ENCODE results near the gene C9orf153. TPM values are rescaled to one million over a fixed set of nuclear protein-coding genes. Genes with fewer than 3 reads are reported as not detected.

The C9orf153 gene
- 1.2 TPM for total RNA-seq

GRCh38 chr9:86259557-86259956 lies at the start of gene C9orf153:
TSS of gene C9orf153 (minus strand) at chr9:86259657. CDS start at chr9:86229603, 30,054 bp downstream.

GRCh38 chr9:86282077-86282978 lies 22.9 kb upstream of the C9orf153 start, which contains the start of gene ISCA1:
TSS of gene ISCA1 (minus strand) at chr9:86282538. CDS start at chr9:86282458, 80 bp downstream.

Other genes with a start within 250 kb of the C9orf153 start
- gene GOLM1, start 160.1 kb downstream of the C9orf153 start, total RNA-seq = 97.9 TPM
- gene ISCA1, start 22.9 kb upstream of the C9orf153 start, total RNA-seq = 72.2 TPM
- 41.8 TPM for gene TUT7, start 94.8 kb upstream of the C9orf153 start, total RNA-seq

Data from camera-type eye (tissue), 1 donor.